ENCODE results near the gene GCGR.

Gene GCGR

GRCh38 chr17:81811705-81812570, 8.0 kb downstream of the GCGR start:
- no peak for DNase-seq (ENCODE audit: low read depth)

- DNase-seq (ENCODE audit: low read depth), result no peak
Measured at GRCh38 chr17:81812571-81813370, 8.8 kb downstream of the GCGR start.

- no peak for DNase-seq (ENCODE audit: low read depth)
Measured at GRCh38 chr17:81813371-81813684, 9.4 kb downstream of the GCGR start.

- no peak for DNase-seq (ENCODE audit: low read depth)
Measured at GRCh38 chr17:81813861-81814683, 10.1 kb downstream of the GCGR start.

GRCh38 chr17:81814748-81815645, 11.0 kb downstream of the GCGR start:
- DNase-seq (ENCODE audit: low read depth), result no peak

GRCh38 chr17:81815646-81815986, 11.7 kb downstream of the GCGR start:
- DNase-seq (ENCODE audit: low read depth), result no peak

GRCh38 chr17:81817758-81818147, 13.8 kb downstream of the GCGR start:
- DNase-seq (ENCODE audit: low read depth), result no peak

GRCh38 chr17:81819708-81820107, 15.8 kb downstream of the GCGR start:
- no peak for DNase-seq (ENCODE audit: low read depth)

GRCh38 chr17:81821147-81821546, 17.2 kb downstream of the GCGR start:
- DNase-seq (ENCODE audit: low read depth), result no peak

GRCh38 chr17:81821603-81822311, 17.8 kb downstream of the GCGR start:
- no peak for DNase-seq (ENCODE audit: low read depth)

GRCh38 chr17:81822312-81822637, 18.3 kb downstream of the GCGR start:
- DNase-seq (ENCODE audit: low read depth), result no peak

GRCh38 chr17:81822996-81823819, 19.3 kb downstream of the GCGR start:
- DNase-seq (ENCODE audit: low read depth), result no peak

GRCh38 chr17:81823820-81824550, 20.0 kb downstream of the GCGR start:
- DNase-seq (ENCODE audit: low read depth), result no peak

- DNase-seq (ENCODE audit: low read depth), result no peak
Measured at GRCh38 chr17:81824595-81824994, 20.6 kb downstream of the GCGR start.

- no peak for DNase-seq (ENCODE audit: low read depth)
Measured at GRCh38 chr17:81825841-81826466, 22.0 kb downstream of the GCGR start.

GRCh38 chr17:81828656-81829055, 24.7 kb downstream of the GCGR start:
- DNase-seq (ENCODE audit: low read depth), result no peak

- no peak for DNase-seq (ENCODE audit: low read depth)
Measured at GRCh38 chr17:81829858-81830257, 25.9 kb downstream of the GCGR start.

- no peak for DNase-seq (ENCODE audit: low read depth)
Measured at GRCh38 chr17:81831563-81831956, 27.6 kb downstream of the GCGR start.

Data from stimulated activated CD8-positive, alpha-beta memory T cell treated with anti-CD3 and anti-CD28 coated beads, Interleukin-15, amount 100 ng/mL, for 24 hours (primary cell).